AG04450 (cell line): ENCODE results near the gene TRA2A. TPM values are rescaled to one million over a fixed set of nuclear protein-coding genes. Genes with fewer than 3 reads are reported as not detected.

Experiments
- CTCF ChIA-PET: fragments of 300-600, 350-600 bp; formaldehyde crosslinking; extraction: SDS; loops from one replicate; lab custom pipeline; 2022; ENCODE audit warnings: antibody characterized with exemption, inconsistent platforms; lab: Charles Lee
- POLR2A ChIA-PET: fragments of 350-600 bp; formaldehyde crosslinking; extraction: SDS; loops from one replicate; lab custom pipeline; 2021; ENCODE audit warnings: antibody characterized with exemption, inconsistent platforms; lab: Yijun Ruan, JAX
- DNase-seq: peaks from one replicate; pipeline ENCODE4 v3.0.0-alpha.2; 2011; ENCODE audit warnings: low read depth, low spot score
- H3K27ac ChIP-seq: one replicate; pipeline ENCODE4 v1.5.1; 2012; ENCODE audit warnings: low read depth, low read length, control low read depth
- H3K27me3 ChIP-seq: one replicate; pipeline ENCODE4 v1.6.0; 2012; ENCODE audit warnings: low read length; ENCODE audit not compliant: control insufficient read depth, insufficient read depth
- H3K4me3 ChIP-seq: 2 replicates; pipeline ENCODE4 v1.5.1; 2011; ENCODE audit warnings: mild to moderate bottlenecking, low read depth, low read length, control low read depth
- H3K9me3 ChIP-seq: 2 replicates; pipeline ENCODE4 v1.5.1; 2012; ENCODE audit warnings: low read length; ENCODE audit not compliant: control insufficient read depth, insufficient read depth
- polyA plus RNA-seq: library from polyadenylated mRNA; depleted of rRNA; stranded (reverse); fragments of >200 nt; gene quantifications from 2 replicates; pipeline ENCODE4 v1.2.3, GENCODE V29; 2011
- TF ChIP-seq, protein P1 (sequence below): IDR thresholded peaks from 2 replicates; pipeline ENCODE4 v1.5.1; 2011; ENCODE audit warnings: low read depth, low read length, control low read depth, inconsistent platforms

Gene TRA2A
- polyA plus RNA-seq, 1 experiment = 78.8 TPM

GRCh38 chr7:23474829-23475575 is 56.8 kb downstream of the TRA2A start:
- POLR2A ChIA-PET = no interaction called here
- no peaks in the 10 kb centered on the region for H3K9me3 ChIP-seq
- H3K4me3 ChIP-seq = peak overlapping the region; percentile 82
- CTCF ChIA-PET = no interaction called here
- no peak for DNase-seq
- H3K27me3 ChIP-seq = no peaks in the 10 kb centered on the region
- H3K27ac ChIP-seq = peak overlapping the region; percentile 22
- TF ChIP-seq, protein P1, sequence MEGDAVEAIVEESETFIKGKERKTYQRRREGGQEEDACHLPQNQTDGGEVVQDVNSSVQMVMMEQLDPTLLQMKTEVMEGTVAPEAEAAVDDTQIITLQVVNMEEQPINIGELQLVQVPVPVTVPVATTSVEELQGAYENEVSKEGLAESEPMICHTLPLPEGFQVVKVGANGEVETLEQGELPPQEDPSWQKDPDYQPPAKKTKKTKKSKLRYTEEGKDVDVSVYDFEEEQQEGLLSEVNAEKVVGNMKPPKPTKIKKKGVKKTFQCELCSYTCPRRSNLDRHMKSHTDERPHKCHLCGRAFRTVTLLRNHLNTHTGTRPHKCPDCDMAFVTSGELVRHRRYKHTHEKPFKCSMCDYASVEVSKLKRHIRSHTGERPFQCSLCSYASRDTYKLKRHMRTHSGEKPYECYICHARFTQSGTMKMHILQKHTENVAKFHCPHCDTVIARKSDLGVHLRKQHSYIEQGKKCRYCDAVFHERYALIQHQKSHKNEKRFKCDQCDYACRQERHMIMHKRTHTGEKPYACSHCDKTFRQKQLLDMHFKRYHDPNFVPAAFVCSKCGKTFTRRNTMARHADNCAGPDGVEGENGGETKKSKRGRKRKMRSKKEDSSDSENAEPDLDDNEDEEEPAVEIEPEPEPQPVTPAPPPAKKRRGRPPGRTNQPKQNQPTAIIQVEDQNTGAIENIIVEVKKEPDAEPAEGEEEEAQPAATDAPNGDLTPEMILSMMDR = no peak

DNA sequence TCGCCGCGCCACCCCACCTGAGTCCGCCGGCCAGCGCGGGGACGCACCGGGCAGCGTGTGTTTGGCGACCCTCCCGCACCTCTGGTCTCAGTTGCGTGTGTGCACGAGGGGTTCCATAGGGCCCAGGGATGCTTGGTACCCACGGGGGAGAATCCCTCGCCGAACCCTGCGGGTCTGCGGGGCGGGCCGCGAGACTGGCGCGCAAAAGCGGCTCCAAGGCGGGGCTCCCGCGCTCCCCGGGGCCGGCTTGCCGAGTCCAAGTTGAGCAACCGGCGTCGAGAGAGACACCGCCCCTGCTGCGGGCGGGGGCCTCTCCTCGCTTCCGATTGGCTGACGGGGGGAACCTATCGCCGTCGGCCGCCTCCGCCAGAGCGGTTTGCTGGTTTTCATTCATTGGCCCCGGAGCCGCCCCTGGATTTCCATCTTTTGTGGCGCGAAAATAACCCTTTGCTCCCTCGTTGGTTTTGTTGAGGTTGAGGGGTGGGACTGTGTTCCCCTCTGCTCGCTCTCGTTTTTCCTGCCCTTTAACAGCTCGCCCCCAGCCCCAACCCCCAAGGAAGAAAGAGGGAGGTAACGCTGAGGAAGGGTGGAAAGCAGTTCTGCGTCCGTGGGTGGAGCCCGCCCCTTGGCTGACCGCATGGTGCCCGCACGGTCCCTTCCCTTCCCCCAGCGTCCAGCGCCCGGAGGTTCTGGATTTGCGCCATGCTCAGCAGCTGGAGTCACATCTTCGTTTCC is 57.5 kb downstream of the TRA2A start:
- peak overlapping the region; percentile 84 for H3K4me3 ChIP-seq
- ChIA-PET CTCF (interaction anchor here (2.3 kb wide), 1 partner anchor 201 kb away, joined by 13 read pairs; no protein-coding TSS in a partner anchor), POLR2A (no interaction called here)
- H3K27ac ChIP-seq = no peak overlapping the region
- no peaks in the 10 kb centered on the region for H3K27me3 ChIP-seq
- DNase-seq = peak; percentile 89
- no peaks in the 10 kb centered on the region for H3K9me3 ChIP-seq
- TF ChIP-seq, protein P1 = no peak

DNA sequence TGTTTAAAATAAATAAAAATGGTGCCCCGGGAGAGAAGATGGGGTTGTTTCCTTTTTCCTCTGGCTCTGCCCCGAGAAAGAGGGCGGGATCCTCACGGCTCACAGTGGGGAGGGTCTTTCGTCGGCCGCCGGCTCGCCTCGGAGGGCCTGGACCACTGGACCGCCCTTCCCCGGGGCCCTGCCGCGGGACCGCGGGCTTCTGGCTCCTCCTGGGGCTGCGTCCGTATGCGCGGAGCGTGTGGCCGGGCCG is 58.0 kb downstream of the TRA2A start:
- TF ChIP-seq, protein P1 = no peak
- Histone ChIP-seq H3K9me3 (no peaks in the 10 kb centered on the region; the same call in 1 of the 2 replicates), H3K4me3 (peak overlapping the region; percentile 84), H3K27ac (peak overlapping the region; percentile 63), H3K27me3 (no peaks in the 10 kb centered on the region)
- DNase-seq = no peak
- ChIA-PET CTCF (interaction anchor here (2.3 kb wide), 1 partner anchor 200 kb away, joined by 13 read pairs; no protein-coding TSS in a partner anchor), POLR2A (no interaction called here)

- no peak for DNase-seq
- Histone ChIP-seq H3K27me3 (no peaks in the 10 kb centered on the region), H3K9me3 (peaks cover 4% of the 10 kb centered on the region; the same call in 1 of the 2 replicates), H3K27ac (peak overlapping the region; percentile 63), H3K4me3 (peak overlapping the region; percentile 84)
- TF ChIP-seq, protein P1 = no peak
- ChIA-PET CTCF (interaction anchor here (1.5 to 2.3 kb wide), 3 partner anchors 56 to 211 kb away, joined by 3 to 13 read pairs (median 6); no protein-coding TSS in a partner anchor), POLR2A (interaction anchor here (1.2 kb wide), 1 partner anchor 125 kb away, joined by 3 read pairs; no protein-coding TSS in a partner anchor)
Observed at GRCh38 chr7:23472956-23473843, 58.6 kb downstream of the TRA2A start.
